Mesothelial cell of epicardium (in vitro differentiated cells): ENCODE data around the gene TYMS. TPM values are rescaled to one million over a fixed set of nuclear protein-coding genes. Genes with fewer than 3 reads are reported as not detected.

Experiments used
- DNase-seq, 2 experiments: peaks; one replicate each; pipeline ENCODE4 v3.0.0; 2021; ENCODE audit warnings: low spot score in 2 of 2; ENCODE audit not compliant: unreplicated experiment in 2 of 2
- H3K27ac Mint-ChIP-seq: 2 replicates; pipeline ENCODE4 v1.8.0; 2021; ENCODE audit warnings: mixed read lengths
- H3K27me3 Mint-ChIP-seq: 2 replicates; pipeline ENCODE4 v1.8.0; 2021; ENCODE audit warnings: low read depth, mixed read lengths
- H3K36me3 Mint-ChIP-seq: 2 replicates; pipeline ENCODE4 v1.8.0; 2021; ENCODE audit warnings: mixed read lengths
- H3K4me1 Mint-ChIP-seq: 2 replicates; pipeline ENCODE4 v1.8.0; 2021; ENCODE audit warnings: mixed read lengths
- H3K4me3 Mint-ChIP-seq: 2 replicates; pipeline ENCODE4 v1.8.0; 2021; ENCODE audit warnings: mild to moderate bottlenecking, moderate library complexity, mixed read lengths
- H3K9me3 Mint-ChIP-seq: 2 replicates; pipeline ENCODE4 v1.8.0; 2021; ENCODE audit warnings: mixed read lengths
- CTCF ChIP-seq: fragments of 200-600 bp; sonication (generic); IDR thresholded peaks from one replicate; pipeline ENCODE4 v1.5.0; 2021; ENCODE audit warnings: antibody characterized with exemption; ENCODE audit not compliant: unreplicated experiment
- total RNA-seq: library from RNA; stranded (reverse); gene quantifications from 3 replicates; pipeline ENCODE4 v1.2.1, GENCODE V29; 2021

TYMS gene
- total RNA-seq, 1 donor from 2014 or later, result 54.0 TPM

GRCh38 chr18:682833-683232 is 25.4 kb downstream of the TYMS start:
- Mint-ChIP-seq H3K27me3 (no peaks in the 10 kb centered on the region), H3K4me3 (no peak overlapping the region), H3K27ac (no peak overlapping the region), H3K4me1 (no peaks in the 10 kb centered on the region), H3K9me3 (no peaks in the 10 kb centered on the region), H3K36me3 (peaks cover 17% of the 10 kb centered on the region)
- TF ChIP-seq CTCF, result no peak
- no peak for DNase-seq

- H3K36me3 Mint-ChIP-seq, result peaks cover 16% of the 10 kb centered on the region
These were observed 26.1 kb downstream of the TYMS start for GRCh38 chr18:683531-683930.

GRCh38 chr18:685438-685837 is 28.0 kb downstream of the TYMS start:
- H3K9me3 Mint-ChIP-seq, result no peaks in the 10 kb centered on the region
- H3K4me1 Mint-ChIP-seq, result peaks cover 1% of the 10 kb centered on the region
- H3K27ac Mint-ChIP-seq, result no peak overlapping the region
- H3K4me3 Mint-ChIP-seq, result no peak overlapping the region
- TF ChIP-seq CTCF, result no peak
- peaks cover 10% of the 10 kb centered on the region for H3K36me3 Mint-ChIP-seq
- H3K27me3 Mint-ChIP-seq, result no peaks in the 10 kb centered on the region
- DNase-seq, result no peak

More at GRCh38 chr18:683531-683930, 26.1 kb downstream of the TYMS start:
- DNase-seq, result no peak
- no peaks in the 10 kb centered on the region for H3K27me3 Mint-ChIP-seq
- H3K9me3 Mint-ChIP-seq, result no peaks in the 10 kb centered on the region
- TF ChIP-seq CTCF, result no peak
- no peak overlapping the region for H3K4me3 Mint-ChIP-seq
- H3K4me1 Mint-ChIP-seq, result peaks cover 1% of the 10 kb centered on the region
- H3K27ac Mint-ChIP-seq, result no peak overlapping the region

GRCh38 chr18:686339-687111 is 29.1 kb downstream of the TYMS start:
- H3K4me3 Mint-ChIP-seq, result no peak overlapping the region
- peaks cover 10% of the 10 kb centered on the region for H3K36me3 Mint-ChIP-seq
- no peak for DNase-seq
- H3K27me3 Mint-ChIP-seq, result no peaks in the 10 kb centered on the region
- no peak for TF ChIP-seq CTCF
- peaks cover 1% of the 10 kb centered on the region for H3K4me1 Mint-ChIP-seq
- H3K27ac Mint-ChIP-seq, result no peak overlapping the region
- H3K9me3 Mint-ChIP-seq, result no peaks in the 10 kb centered on the region

- Mint-ChIP-seq H3K4me3 (no peak overlapping the region), H3K9me3 (no peaks in the 10 kb centered on the region), H3K27me3 (no peaks in the 10 kb centered on the region), H3K36me3 (peaks cover 13% of the 10 kb centered on the region), H3K27ac (no peak overlapping the region), H3K4me1 (peaks cover 3% of the 10 kb centered on the region)
- no peak for TF ChIP-seq CTCF
- DNase-seq, result no peak
These were observed 30.9 kb downstream of the TYMS start for GRCh38 chr18:688323-688722.
